GM23338 (cell line): Measurements from ENCODE around the gene PAM. TPM values are rescaled to one million over a fixed set of nuclear protein-coding genes. Genes with fewer than 3 reads are reported as not detected.

Source experiments
- ATAC-seq: fragments of 200-7000 bp; cut with Tn5 transposase; 3 replicates; pipeline ENCODE4 v1.9.1; 2020
- DNase-seq: peaks from one replicate; pipeline ENCODE4 v3.0.0-alpha.2; 2015; ENCODE audit warnings: low spot score
- H2AFZ ChIP-seq: fragments of 200-600 bp; sonication (generic); 2 replicates; pipeline ENCODE4 v1.8.0; 2016; ENCODE audit warnings: antibody characterized with exemption, mild to moderate bottlenecking, moderate library complexity
- H3F3A ChIP-seq: fragments of 200-600 bp; sonication (generic); replicated peaks from 2 replicates; pipeline ENCODE4 v1.8.0; 2017; ENCODE audit warnings: antibody characterized with exemption, mixed run types, low read depth
- H3K27ac ChIP-seq: fragments of 200-600 bp; sonication (generic); 2 replicates; pipeline ENCODE4 v1.6.1; 2016; ENCODE audit warnings: low read depth
- H3K27me3 ChIP-seq: fragments of 200-600 bp; sonication (generic); 2 replicates; pipeline ENCODE4 v1.8.0; 2016; ENCODE audit warnings: mild to moderate bottlenecking, mixed run types, moderate library complexity; ENCODE audit not compliant: insufficient read depth
- H3K36me3 ChIP-seq: fragments of 200-600 bp; sonication (generic); 2 replicates; pipeline ENCODE4 v1.8.0; 2016; ENCODE audit warnings: mild to moderate bottlenecking; ENCODE audit not compliant: insufficient read depth
- H3K4me1 ChIP-seq: fragments of 200-600 bp; sonication (generic); 2 replicates; pipeline ENCODE4 v1.8.0; 2016; ENCODE audit warnings: mild to moderate bottlenecking, moderate library complexity; ENCODE audit not compliant: insufficient read depth
- H3K4me2 ChIP-seq: fragments of 200-600 bp; sonication (generic); 2 replicates; pipeline ENCODE4 v1.7.1; 2017; ENCODE audit warnings: mixed run types
- H3K4me3 ChIP-seq: fragments of 200-600 bp; sonication (generic); 2 replicates; pipeline ENCODE4 v1.6.1; 2016; ENCODE audit warnings: mixed run types
- H3K79me2 ChIP-seq: fragments of 200-600 bp; sonication (generic); replicated peaks from 2 replicates; pipeline ENCODE4 v1.8.0; 2017; ENCODE audit warnings: mild to moderate bottlenecking; ENCODE audit not compliant: insufficient read depth
- H3K9me2 ChIP-seq: fragments of 200-600 bp; sonication (generic); 2 replicates; pipeline ENCODE4 v1.8.0; 2017; ENCODE audit not compliant: insufficient read depth
- H4K20me1 ChIP-seq: fragments of 200-600 bp; sonication (generic); replicated peaks from 2 replicates; pipeline ENCODE4 v1.8.0; 2017; ENCODE audit warnings: mild to moderate bottlenecking; ENCODE audit not compliant: insufficient read depth
- H3K27ac Mint-ChIP-seq: 2 replicates; pipeline ENCODE4 v1.8.0; 2020; ENCODE audit warnings: inconsistent platforms, mild to moderate bottlenecking, moderate library complexity, mixed read lengths
- H3K27me3 Mint-ChIP-seq: 3 replicates; pipeline ENCODE4 v1.8.0; 2022; ENCODE audit warnings: low read depth, mild to moderate bottlenecking, moderate library complexity, mixed read lengths, inconsistent platforms; ENCODE audit not compliant: insufficient read depth, poor library complexity
- H3K36me3 Mint-ChIP-seq: 3 replicates; pipeline ENCODE4 v1.8.0; 2021; ENCODE audit warnings: low read depth, mild to moderate bottlenecking, inconsistent platforms, moderate library complexity, mixed read lengths
- H3K4me1 Mint-ChIP-seq: 3 replicates; pipeline ENCODE4 v1.8.0; 2020; ENCODE audit warnings: mild to moderate bottlenecking, inconsistent platforms, mixed read lengths
- H3K4me3 Mint-ChIP-seq: 3 replicates; pipeline ENCODE4 v1.8.0; 2021; ENCODE audit warnings: moderate library complexity, mild to moderate bottlenecking, inconsistent platforms, mixed read lengths
- H3K9me3 Mint-ChIP-seq: 3 replicates; pipeline ENCODE4 v1.8.0; 2020; ENCODE audit warnings: moderate library complexity, mild to moderate bottlenecking, inconsistent platforms, mixed read lengths
- CREB1 ChIP-seq: fragments of 250-450 bp; sonication (Bioruptor Pico); IDR thresholded peaks from 2 replicates; pipeline ENCODE4 v1.5.0; 2020; ENCODE audit warnings: low read depth, mild to moderate bottlenecking, moderate library complexity
- CTCF ChIP-seq, 2 experiments: fragments of 200-600 bp in 1 of 2; sonication (generic) in 1 of 2; conservative IDR thresholded peaks; 2 replicates each; pipeline versions ENCODE4 v1.5.1 to v1.6.1; 2016 to 2017; ENCODE audit warnings: antibody characterized with exemption in 2 of 2, low read depth in 2 of 2, mild to moderate bottlenecking in 2 of 2, moderate library complexity in 1 of 2
- EZH2 ChIP-seq: fragments of 200-600 bp; sonication (generic); IDR thresholded peaks from one replicate; pipeline ENCODE4 v1.8.0; 2017; ENCODE audit warnings: antibody characterized with exemption, mild to moderate bottlenecking, low read depth; ENCODE audit not compliant: unreplicated experiment
- EZH2phosphoT487 ChIP-seq: fragments of 200-600 bp; sonication (generic); IDR thresholded peaks from one replicate; pipeline ENCODE4 v1.8.1; 2018; ENCODE audit warnings: antibody characterized with exemption; ENCODE audit not compliant: unreplicated experiment
- JUNB ChIP-seq: IDR thresholded peaks from one replicate; pipeline ENCODE4 v1.6.1; 2016; ENCODE audit warnings: antibody characterized with exemption; ENCODE audit not compliant: unreplicated experiment
- NANOG ChIP-seq: IDR thresholded peaks from 2 replicates; pipeline ENCODE4 v1.6.1; 2016; ENCODE audit warnings: antibody characterized with exemption, borderline replicate concordance
- POLR2AphosphoS5 ChIP-seq: IDR thresholded peaks from 2 replicates; pipeline ENCODE4 v1.6.1; 2016; ENCODE audit warnings: antibody characterized with exemption, low read depth
- REST ChIP-seq: IDR thresholded peaks from one replicate; pipeline ENCODE4 v1.6.1; 2018; ENCODE audit warnings: antibody characterized with exemption; ENCODE audit not compliant: unreplicated experiment
- STAT1 ChIP-seq: IDR thresholded peaks from one replicate; pipeline ENCODE4 v1.6.1; 2016; ENCODE audit warnings: antibody characterized with exemption; ENCODE audit not compliant: unreplicated experiment
- ZNF114 ChIP-seq: fragments of 250-450 bp; sonication (Bioruptor Pico); IDR thresholded peaks from 2 replicates; pipeline ENCODE4 v1.5.0; 2020; ENCODE audit warnings: mild to moderate bottlenecking, moderate library complexity
- ZNF331 ChIP-seq: fragments of 250-450 bp; sonication (Bioruptor Pico); IDR thresholded peaks from 2 replicates; pipeline ENCODE4 v1.5.0; 2020; ENCODE audit warnings: low read depth, mild to moderate bottlenecking, moderate library complexity
- ZNF462 ChIP-seq: fragments of 250-450 bp; sonication (Bioruptor Pico); IDR thresholded peaks from 2 replicates; pipeline ENCODE4 v1.5.0; 2020; ENCODE audit warnings: mild to moderate bottlenecking, moderate library complexity
- polyA plus RNA-seq: library from polyadenylated mRNA; unstranded; fragments of >200 nt; fragmentation: Nextera tagmentation; extraction: Ambion mirVana; gene quantifications from 2 replicates; pipeline ENCODE4 v1.2.1, GENCODE V29; 2016
- total RNA-seq: library from RNA; depleted of rRNA; stranded (reverse); fragments of >200 nt; shearing (Covaris generic); gene quantifications from 2 replicates; pipeline ENCODE4 v1.2.3, GENCODE V29; 2014
- TF ChIP-seq, protein P1 (sequence below): IDR thresholded peaks from 2 replicates; pipeline ENCODE4 v1.6.1; 2016; ENCODE audit warnings: antibody characterized with exemption

The PAM gene
- total and polyA plus RNA-seq, 2 experiments from 2014 or later = 33.9 to 79.4 TPM

DNA sequence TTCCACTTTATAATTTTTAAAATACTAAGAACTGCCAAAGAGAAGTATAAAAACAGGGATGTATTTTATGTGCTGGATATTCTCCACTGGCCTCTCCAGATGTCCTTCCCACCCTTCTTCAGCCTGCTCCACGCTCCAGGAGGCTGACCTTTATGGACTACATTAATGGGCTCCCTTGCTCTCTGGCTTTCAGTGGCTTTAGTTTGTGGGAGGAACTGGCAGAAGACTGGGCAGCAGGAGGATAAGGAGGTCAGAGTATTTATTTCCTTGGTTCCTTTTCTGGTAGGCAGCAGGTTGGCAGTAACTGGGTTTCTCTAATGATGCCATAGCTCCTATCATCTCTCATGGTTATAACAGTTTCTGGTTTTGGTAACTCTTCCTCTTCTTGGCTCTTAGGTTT lies 133.9 kb downstream of the PAM start:
- no peaks in the 10 kb centered on the region for H3K27me3 Mint-ChIP-seq
- TF ChIP-seq CREB1 (CRISPR knock-in tag) (no peak), CTCF (conservative IDR thresholded peaks at IDR 0.05; ENCODE audit: low read depth in 2 of 2) (no peak), ZNF114 (CRISPR knock-in tag) (no peak), REST (no peak), NANOG (no peak), STAT1 (no peak), POLR2AphosphoS5 (no peak), JUNB (no peak), EZH2 (no peak), ZNF462 (CRISPR knock-in tag) (no peak), ZNF331 (CRISPR knock-in tag) (no peak), EZH2phosphoT487 (no peak)
- TF ChIP-seq, protein P1, sequence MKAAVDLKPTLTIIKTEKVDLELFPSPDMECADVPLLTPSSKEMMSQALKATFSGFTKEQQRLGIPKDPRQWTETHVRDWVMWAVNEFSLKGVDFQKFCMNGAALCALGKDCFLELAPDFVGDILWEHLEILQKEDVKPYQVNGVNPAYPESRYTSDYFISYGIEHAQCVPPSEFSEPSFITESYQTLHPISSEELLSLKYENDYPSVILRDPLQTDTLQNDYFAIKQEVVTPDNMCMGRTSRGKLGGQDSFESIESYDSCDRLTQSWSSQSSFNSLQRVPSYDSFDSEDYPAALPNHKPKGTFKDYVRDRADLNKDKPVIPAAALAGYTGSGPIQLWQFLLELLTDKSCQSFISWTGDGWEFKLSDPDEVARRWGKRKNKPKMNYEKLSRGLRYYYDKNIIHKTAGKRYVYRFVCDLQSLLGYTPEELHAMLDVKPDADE = no peak
- DNase-seq = no peak
- H3K27me3 ChIP-seq = no peaks in the 10 kb centered on the region
- H3K4me1 ChIP-seq = no peaks in the 10 kb centered on the region
- no peak overlapping the region for H3K4me3 ChIP-seq
- no peaks in the 10 kb centered on the region for H3K9me2 ChIP-seq
- no peaks in the 10 kb centered on the region for H3K79me2 ChIP-seq
- H3K9me3 Mint-ChIP-seq = no peaks in the 10 kb centered on the region
- H3K4me3 Mint-ChIP-seq = no peak overlapping the region
- H3F3A ChIP-seq = no peaks in the 10 kb centered on the region
- ATAC-seq = peak; percentile 48; the same call in 2 of the 3 replicates
- H3K36me3 Mint-ChIP-seq = no peaks in the 10 kb centered on the region; the same call in 2 of the 3 replicates
- no peak overlapping the region for H2AFZ ChIP-seq
- H3K27ac Mint-ChIP-seq = no peak overlapping the region
- H4K20me1 ChIP-seq = no peaks in the 10 kb centered on the region
- H3K27ac ChIP-seq = no peak overlapping the region
- H3K36me3 ChIP-seq = no peaks in the 10 kb centered on the region
- peaks cover 10% of the 10 kb centered on the region; the same call in 2 of the 3 replicates for H3K4me1 Mint-ChIP-seq
- H3K4me2 ChIP-seq = no peak overlapping the region
